H1 (cell line): ENCODE data around the gene EEF1A2. TPM values are rescaled to one million over a fixed set of nuclear protein-coding genes. Genes with fewer than 3 reads are reported as not detected.

ENCODE experiments used
- ASH2L ChIP-seq: fragments of 200-600, 300-600 bp; sonication (generic); IDR thresholded peaks from one replicate; pipeline ENCODE4 v1.7.1; 2017; ENCODE audit warnings: low read length
- EGR1 ChIP-seq: IDR thresholded peaks from 2 replicates; pipeline ENCODE4 v1.6.1; 2011; ENCODE audit warnings: low read depth, low read length, borderline replicate concordance
- PHF8 ChIP-seq: fragments of 200-600 bp; sonication (generic); conservative IDR thresholded peaks from 2 replicates; pipeline ENCODE4 v1.7.1; 2012; ENCODE audit warnings: low read depth, mild to moderate bottlenecking, inconsistent platforms, low read length, moderate library complexity
- RAD21 ChIP-seq, 2 experiments: IDR thresholded peaks in 1 of 2; conservative IDR thresholded peaks in 1 of 2; 2 replicates each; pipeline ENCODE4 v1.6.1; 2011; ENCODE audit warnings: low read depth in 2 of 2, low read length in 2 of 2, improper control_type of control experiment in 1 of 2, inconsistent platforms in 1 of 2, mild to moderate bottlenecking in 1 of 2, moderate library complexity in 1 of 2
- polyA plus RNA-seq, 7 experiments: library from polyadenylated mRNA; depleted of rRNA in 3 of 7; stranded (reverse) in 5 of 7; unstranded in 2 of 7; fragments of >200 nt in 5 of 7; fragments of 200-250 nt in 2 of 7; gene quantifications; 1 replicate in 5 of 7; 2 replicates in 1 of 7; 4 replicates in 1 of 7; pipeline versions ENCODE4 v1.2.1 to v1.2.3, GENCODE V29; 2011 to 2013; ENCODE audit warnings: missing spikeins in 2 of 7, mixed read lengths in 2 of 7
- total RNA-seq: library from RNA; stranded (reverse); fragmentation: NEBNext Ultra II Directional; extraction: Animal tissue kit (Norgen Biotek cat#: 25700); gene quantifications from 2 replicates; pipeline ENCODE4 v1.2.1, GENCODE V29; 2021
- TF ChIP-seq, protein P1 (sequence below): IDR thresholded peaks from 2 replicates; pipeline ENCODE4 v1.6.1; 2011; ENCODE audit warnings: low read length, improper control_type of control experiment
- TF ChIP-seq, protein P2 (sequence below): fragments of 300-600 bp; sonication (generic); IDR thresholded peaks from 2 replicates; pipeline ENCODE4 v1.7.1; 2012; ENCODE audit warnings: low read length, moderate library complexity, mild to moderate bottlenecking, inconsistent platforms; ENCODE audit not compliant: insufficient replicate concordance

Gene EEF1A2
- total and polyA plus RNA-seq, 2 of the 8 experiments (the other 6 are each of a cell fraction or from before 2014, with no cell fraction given): 7.4 to 25.8 TPM

DNA sequence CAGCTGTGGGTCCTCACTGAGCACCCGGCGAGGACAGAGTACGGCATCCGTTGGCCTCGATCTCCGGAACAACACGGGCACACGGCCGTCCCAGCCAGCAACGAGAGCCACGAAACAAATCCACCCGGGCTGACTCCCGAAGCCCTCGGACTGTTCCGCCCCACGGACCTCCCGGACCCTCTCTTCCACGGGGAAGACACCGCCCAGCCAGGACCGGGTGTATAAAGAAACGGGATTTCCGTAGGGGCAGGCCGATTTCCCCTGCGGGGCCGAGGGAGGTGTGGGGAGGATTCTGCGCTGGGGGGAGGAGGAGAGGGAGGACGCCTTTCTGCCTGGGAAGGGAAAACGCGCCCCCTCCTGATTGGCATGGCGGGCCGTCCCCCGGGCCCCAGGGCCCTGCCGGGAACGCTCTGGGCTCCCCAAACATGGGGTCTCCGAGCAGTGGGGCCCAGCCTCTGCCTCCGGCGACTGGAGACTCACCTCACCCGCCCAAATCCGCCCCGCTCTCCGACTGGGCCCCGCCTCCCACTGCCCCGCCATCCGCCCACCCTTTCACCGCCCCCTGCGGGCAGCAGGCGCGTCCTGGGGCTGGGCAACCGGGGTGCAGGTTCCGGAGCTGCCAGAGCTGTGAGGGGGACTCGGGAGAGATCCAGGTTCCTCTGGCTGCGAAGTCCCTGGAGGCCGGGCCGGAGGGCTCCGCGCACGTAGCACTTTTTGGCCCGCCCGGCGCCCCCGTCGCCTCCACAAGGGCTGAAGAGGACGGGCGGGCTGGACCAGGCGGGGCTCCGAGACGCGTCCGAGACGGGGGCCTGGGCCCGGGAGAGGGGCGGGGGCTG, 21.0 kb upstream of the EEF1A2 start (continued):
- TF ChIP-seq EGR1: peak; percentile 15; the same call in 1 of the 2 replicates
- TF ChIP-seq PHF8: no peak; the same call in 1 of the 2 replicates
- TF ChIP-seq, protein P1, sequence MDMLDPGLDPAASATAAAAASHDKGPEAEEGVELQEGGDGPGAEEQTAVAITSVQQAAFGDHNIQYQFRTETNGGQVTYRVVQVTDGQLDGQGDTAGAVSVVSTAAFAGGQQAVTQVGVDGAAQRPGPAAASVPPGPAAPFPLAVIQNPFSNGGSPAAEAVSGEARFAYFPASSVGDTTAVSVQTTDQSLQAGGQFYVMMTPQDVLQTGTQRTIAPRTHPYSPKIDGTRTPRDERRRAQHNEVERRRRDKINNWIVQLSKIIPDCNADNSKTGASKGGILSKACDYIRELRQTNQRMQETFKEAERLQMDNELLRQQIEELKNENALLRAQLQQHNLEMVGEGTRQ: no peak
- peak; percentile 43 for TF ChIP-seq ASH2L
- TF ChIP-seq, protein P2, sequence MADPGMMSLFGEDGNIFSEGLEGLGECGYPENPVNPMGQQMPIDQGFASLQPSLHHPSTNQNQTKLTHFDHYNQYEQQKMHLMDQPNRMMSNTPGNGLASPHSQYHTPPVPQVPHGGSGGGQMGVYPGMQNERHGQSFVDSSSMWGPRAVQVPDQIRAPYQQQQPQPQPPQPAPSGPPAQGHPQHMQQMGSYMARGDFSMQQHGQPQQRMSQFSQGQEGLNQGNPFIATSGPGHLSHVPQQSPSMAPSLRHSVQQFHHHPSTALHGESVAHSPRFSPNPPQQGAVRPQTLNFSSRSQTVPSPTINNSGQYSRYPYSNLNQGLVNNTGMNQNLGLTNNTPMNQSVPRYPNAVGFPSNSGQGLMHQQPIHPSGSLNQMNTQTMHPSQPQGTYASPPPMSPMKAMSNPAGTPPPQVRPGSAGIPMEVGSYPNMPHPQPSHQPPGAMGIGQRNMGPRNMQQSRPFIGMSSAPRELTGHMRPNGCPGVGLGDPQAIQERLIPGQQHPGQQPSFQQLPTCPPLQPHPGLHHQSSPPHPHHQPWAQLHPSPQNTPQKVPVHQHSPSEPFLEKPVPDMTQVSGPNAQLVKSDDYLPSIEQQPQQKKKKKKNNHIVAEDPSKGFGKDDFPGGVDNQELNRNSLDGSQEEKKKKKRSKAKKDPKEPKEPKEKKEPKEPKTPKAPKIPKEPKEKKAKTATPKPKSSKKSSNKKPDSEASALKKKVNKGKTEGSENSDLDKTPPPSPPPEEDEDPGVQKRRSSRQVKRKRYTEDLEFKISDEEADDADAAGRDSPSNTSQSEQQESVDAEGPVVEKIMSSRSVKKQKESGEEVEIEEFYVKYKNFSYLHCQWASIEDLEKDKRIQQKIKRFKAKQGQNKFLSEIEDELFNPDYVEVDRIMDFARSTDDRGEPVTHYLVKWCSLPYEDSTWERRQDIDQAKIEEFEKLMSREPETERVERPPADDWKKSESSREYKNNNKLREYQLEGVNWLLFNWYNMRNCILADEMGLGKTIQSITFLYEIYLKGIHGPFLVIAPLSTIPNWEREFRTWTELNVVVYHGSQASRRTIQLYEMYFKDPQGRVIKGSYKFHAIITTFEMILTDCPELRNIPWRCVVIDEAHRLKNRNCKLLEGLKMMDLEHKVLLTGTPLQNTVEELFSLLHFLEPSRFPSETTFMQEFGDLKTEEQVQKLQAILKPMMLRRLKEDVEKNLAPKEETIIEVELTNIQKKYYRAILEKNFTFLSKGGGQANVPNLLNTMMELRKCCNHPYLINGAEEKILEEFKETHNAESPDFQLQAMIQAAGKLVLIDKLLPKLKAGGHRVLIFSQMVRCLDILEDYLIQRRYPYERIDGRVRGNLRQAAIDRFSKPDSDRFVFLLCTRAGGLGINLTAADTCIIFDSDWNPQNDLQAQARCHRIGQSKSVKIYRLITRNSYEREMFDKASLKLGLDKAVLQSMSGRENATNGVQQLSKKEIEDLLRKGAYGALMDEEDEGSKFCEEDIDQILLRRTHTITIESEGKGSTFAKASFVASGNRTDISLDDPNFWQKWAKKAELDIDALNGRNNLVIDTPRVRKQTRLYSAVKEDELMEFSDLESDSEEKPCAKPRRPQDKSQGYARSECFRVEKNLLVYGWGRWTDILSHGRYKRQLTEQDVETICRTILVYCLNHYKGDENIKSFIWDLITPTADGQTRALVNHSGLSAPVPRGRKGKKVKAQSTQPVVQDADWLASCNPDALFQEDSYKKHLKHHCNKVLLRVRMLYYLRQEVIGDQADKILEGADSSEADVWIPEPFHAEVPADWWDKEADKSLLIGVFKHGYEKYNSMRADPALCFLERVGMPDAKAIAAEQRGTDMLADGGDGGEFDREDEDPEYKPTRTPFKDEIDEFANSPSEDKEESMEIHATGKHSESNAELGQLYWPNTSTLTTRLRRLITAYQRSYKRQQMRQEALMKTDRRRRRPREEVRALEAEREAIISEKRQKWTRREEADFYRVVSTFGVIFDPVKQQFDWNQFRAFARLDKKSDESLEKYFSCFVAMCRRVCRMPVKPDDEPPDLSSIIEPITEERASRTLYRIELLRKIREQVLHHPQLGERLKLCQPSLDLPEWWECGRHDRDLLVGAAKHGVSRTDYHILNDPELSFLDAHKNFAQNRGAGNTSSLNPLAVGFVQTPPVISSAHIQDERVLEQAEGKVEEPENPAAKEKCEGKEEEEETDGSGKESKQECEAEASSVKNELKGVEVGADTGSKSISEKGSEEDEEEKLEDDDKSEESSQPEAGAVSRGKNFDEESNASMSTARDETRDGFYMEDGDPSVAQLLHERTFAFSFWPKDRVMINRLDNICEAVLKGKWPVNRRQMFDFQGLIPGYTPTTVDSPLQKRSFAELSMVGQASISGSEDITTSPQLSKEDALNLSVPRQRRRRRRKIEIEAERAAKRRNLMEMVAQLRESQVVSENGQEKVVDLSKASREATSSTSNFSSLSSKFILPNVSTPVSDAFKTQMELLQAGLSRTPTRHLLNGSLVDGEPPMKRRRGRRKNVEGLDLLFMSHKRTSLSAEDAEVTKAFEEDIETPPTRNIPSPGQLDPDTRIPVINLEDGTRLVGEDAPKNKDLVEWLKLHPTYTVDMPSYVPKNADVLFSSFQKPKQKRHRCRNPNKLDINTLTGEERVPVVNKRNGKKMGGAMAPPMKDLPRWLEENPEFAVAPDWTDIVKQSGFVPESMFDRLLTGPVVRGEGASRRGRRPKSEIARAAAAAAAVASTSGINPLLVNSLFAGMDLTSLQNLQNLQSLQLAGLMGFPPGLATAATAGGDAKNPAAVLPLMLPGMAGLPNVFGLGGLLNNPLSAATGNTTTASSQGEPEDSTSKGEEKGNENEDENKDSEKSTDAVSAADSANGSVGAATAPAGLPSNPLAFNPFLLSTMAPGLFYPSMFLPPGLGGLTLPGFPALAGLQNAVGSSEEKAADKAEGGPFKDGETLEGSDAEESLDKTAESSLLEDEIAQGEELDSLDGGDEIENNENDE: no peak
- no peak for TF ChIP-seq RAD21 (IDR thresholded peaks at IDR 0.05 in 1 of 2, conservative IDR thresholded peaks at IDR 0.05 in 1 of 2; ENCODE audit: low read depth in 2 of 2, low read length in 2 of 2)
